HG03575 (cell line): Measurements from ENCODE around the gene ATP6V1E1.

ENCODE experiments used
- ATAC-seq: cut with Tn5 transposase; IDR thresholded peaks from one replicate; pipeline ENCODE4 v1.9.1; 2021; ENCODE audit not compliant: unreplicated experiment, insufficient number of reproducible peaks, low FRiP score; ENCODE audit errors: extremely low read depth

Gene ATP6V1E1

DNA sequence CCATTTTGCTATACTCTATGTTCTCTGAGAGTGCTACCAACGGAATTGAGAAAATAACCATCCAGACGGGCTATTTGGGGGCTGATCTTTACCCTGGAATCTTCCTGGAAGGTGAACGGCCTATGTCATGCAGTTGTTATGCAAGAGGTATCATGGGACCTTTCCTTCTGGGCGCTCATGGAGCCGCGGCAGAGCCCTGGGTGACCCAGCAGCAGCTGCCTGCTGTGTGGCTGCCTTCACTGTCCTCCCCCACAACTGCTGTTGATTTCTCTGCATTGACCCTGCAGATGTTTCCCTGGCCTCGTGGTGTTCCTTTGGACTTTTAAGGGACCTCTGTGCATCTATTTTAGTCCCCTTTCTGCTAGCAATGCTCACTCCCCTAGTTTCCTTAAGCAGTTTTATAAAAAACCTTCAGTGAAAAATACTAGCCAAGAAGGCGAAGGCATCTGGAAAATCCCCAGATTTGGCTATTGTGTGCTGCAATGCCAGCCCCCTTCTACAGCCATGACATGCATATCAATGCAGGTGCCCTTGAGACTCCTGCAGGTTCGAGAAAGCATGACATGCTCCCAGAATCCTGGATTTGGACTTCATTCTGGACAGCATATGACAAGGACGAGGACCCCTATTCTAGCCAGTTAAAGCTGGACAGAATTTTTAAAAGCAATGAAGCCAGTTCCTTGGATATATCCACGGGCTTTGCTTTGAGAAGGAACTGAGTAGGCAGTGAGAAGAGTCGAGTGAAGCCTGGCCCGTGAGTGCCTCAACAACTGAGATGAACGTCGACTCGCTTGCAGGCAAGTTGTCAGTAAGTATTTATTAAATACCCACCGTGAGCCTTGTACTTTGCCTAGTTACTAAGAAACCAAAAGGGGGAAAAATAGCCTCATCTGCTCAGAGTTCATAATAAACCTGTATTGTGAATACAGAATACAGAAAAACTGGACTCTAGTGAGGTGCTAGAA lies 65.4 kb downstream of the ATP6V1E1 start, which contains the start of gene SLC25A18:
Gene SLC25A18 (plus strand): TSS at position 593 of the 965 bp plus-strand sequence. CDS start 16,447 bp downstream, outside the sequence.
- no peak for ATAC-seq

DNA sequence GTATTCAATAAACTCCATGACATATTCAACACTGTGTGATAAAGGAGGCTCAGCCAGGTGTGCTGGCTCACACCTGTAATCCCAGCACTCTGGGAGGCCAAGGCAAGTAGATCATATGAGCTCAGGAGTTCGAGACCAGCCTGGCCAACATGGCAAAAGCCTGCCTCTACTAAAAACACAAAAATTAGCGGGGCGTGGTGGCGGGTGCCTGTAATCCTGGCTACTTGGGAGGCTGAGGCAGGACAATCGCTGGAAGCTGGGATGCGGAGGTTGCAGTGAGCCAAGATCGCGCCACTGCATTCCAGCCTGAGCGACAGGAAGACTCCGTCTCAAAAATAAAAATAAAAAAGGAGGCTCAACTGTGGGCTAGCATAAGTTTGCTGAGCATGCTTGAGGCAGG lies 69.4 kb downstream of the ATP6V1E1 start:
- ATAC-seq, result no peak

DNA sequence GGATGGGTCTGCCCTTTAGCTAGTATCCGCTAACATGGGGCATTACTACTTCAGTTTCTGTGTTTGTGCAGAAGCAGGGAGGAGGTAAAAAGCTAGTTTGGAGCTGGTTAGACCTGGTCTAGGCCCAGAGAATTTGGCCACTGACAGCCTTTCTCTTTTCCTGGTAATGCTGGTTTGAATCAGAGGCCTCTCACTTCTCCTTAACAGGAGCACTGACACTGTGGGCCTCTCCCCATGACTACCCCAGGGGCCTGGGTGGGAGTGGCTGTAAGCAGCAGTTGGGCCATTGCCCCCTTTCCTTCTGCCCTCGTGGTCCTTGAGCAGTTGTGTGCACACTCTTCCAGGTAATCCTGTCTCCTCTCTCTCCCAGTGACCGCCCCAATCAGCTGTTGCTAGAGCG lies 73.7 kb downstream of the ATP6V1E1 start:
- no peak for ATAC-seq

DNA sequence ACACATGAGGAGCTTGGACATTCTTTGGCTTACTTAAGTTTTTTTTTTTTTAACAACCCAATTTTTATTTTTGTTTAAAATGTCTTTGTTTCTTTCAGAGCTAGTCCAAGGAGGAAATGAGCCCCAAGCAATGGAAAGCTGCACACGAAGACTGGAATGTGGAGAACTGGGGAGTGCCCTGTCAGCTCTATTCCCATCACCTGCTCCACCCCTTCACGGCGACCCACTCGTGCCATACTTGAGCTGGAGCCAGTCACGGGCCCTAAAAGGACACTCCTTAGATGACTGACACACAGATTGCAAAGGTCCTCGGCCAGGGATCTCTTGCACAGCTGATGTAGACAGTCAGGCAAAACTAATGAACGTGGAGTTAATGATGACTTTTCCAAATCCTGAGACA lies 75.8 kb downstream of the ATP6V1E1 start:
- no peak for ATAC-seq

DNA sequence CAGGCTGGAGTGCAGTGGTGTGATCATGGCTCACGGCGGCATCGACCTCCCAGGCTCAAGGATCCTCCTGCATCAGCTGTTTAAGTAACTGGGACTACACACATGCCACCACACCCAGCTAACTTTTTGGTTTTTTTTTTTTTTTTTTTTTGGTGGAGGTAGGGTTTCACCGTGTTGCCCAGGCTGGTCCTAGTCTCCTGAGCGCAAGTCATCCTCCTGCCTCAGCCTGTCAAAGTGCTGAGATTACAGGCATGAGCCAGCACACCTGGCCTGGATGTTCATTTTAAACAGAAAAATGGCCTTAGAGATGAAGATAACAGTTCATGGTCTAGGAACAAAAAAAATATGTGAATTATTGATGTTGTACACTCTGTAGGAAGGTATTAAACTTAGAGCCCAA lies 78.9 kb downstream of the ATP6V1E1 start:
- ATAC-seq, result no peak

DNA sequence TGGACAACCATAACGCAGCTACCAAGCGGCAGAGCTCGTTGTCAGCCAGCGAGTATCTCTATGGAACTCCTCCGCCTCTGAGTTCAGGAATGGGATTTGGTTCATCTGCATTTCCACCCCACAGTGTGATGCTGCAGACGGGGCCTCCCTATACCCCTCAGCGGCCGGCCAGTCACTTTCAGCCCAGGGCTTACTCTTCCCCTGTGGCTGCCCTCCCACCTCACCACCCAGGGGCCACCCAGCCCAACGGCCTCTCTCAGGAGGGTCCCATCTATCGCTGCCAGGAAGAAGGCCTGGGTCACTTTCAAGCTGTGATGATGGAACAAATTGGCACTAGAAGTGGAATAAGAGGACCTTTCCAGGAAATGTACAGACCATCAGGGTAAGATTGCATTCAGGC lies 79.4 kb downstream of the ATP6V1E1 start:
- no peak for ATAC-seq

DNA sequence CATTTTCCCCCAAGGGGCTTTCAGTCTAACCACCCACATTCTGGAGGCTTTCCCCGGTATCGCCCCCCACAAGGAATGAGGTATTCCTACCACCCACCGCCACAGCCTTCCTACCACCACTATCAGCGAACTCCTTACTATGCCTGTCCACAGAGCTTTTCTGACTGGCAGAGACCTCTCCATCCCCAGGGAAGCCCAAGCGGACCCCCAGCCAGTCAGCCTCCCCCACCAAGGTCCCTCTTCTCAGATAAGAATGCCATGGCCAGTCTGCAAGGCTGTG lies 79.9 kb downstream of the ATP6V1E1 start:
- no peak for ATAC-seq

- no peak for ATAC-seq
Observed at GRCh38 chr22:17548010-17548755, 80.4 kb downstream of the ATP6V1E1 start.

- ATAC-seq, result no peak
Observed at GRCh38 chr22:17542452-17542851, 86.1 kb downstream of the ATP6V1E1 start.
